Cardiac muscle cell (in vitro differentiated cells and primary cell): ENCODE data around the gene CEMP1. TPM values are rescaled to one million over a fixed set of nuclear protein-coding genes. Genes with fewer than 3 reads are reported as not detected.

Experiments
- DNase-seq, 2 donors: peaks; one replicate each; pipeline versions ENCODE4 v3.0.0 to v3.0.0-alpha.2; 2010 to 2017; ENCODE audit warnings: low read depth in 1 of 2, low spot score in 1 of 2
- H3K27ac ChIP-seq: fragments of 200-600 bp; sonication (generic); 2 replicates; pipeline ENCODE4 v1.5.1; 2016
- H3K27me3 ChIP-seq: fragments of 200-600 bp; sonication (generic); 2 replicates; pipeline ENCODE4 v1.6.0; 2016; ENCODE audit warnings: control low read depth
- H3K36me3 ChIP-seq: fragments of 200-600 bp; sonication (generic); 2 replicates; pipeline ENCODE4 v1.5.1; 2016; ENCODE audit warnings: control low read depth
- H3K4me1 ChIP-seq: fragments of 200-600 bp; sonication (generic); 2 replicates; pipeline ENCODE4 v1.8.1; 2017; ENCODE audit warnings: low read depth, mild to moderate bottlenecking, mixed run types
- H3K4me3 ChIP-seq: fragments of 200-600 bp; sonication (generic); 2 replicates; pipeline ENCODE4 v1.5.1; 2016; ENCODE audit warnings: mild to moderate bottlenecking
- H3K9me3 ChIP-seq: fragments of 200-600 bp; sonication (generic); 2 replicates; pipeline ENCODE4 v1.5.1; 2017; ENCODE audit warnings: low read depth, mild to moderate bottlenecking, control low read depth
- CTCF ChIP-seq: IDR thresholded peaks from 2 replicates; pipeline ENCODE4 v1.5.1; 2012; ENCODE audit warnings: low read depth, mild to moderate bottlenecking, low read length
- polyA plus RNA-seq: library from polyadenylated mRNA; unstranded; fragments of >200 nt; fragmentation: Nextera tagmentation; extraction: Ambion mirVana; gene quantifications from 2 replicates; pipeline ENCODE4 v1.2.1, GENCODE V29; 2016
- total RNA-seq: library from RNA; depleted of rRNA; stranded (reverse); fragments of >200 nt; gene quantifications from 2 replicates; pipeline ENCODE4 v1.2.3, GENCODE V29; 2016

CEMP1 gene
- total and polyA plus RNA-seq, 2 experiments from 2014 or later: 1.3 to 9.4 TPM

- no peak overlapping the region for H3K27ac ChIP-seq
- TF ChIP-seq CTCF: no peak
- no peak overlapping the region for H3K4me3 ChIP-seq
These were observed 13.1 kb downstream of the CEMP1 start for GRCh38 chr16:2517954-2518605.

GRCh38 chr16:2516391-2517240, 14.6 kb downstream of the CEMP1 start:
- H3K36me3 ChIP-seq: no peaks in the 10 kb centered on the region
- H3K27me3 ChIP-seq: no peaks in the 10 kb centered on the region
- H3K27ac ChIP-seq: no peak overlapping the region
- peaks cover 26% of the 10 kb centered on the region for H3K4me1 ChIP-seq
- no peaks in the 10 kb centered on the region for H3K9me3 ChIP-seq
- H3K4me3 ChIP-seq: no peak overlapping the region
- TF ChIP-seq CTCF: no peak
- no peak for DNase-seq

More at GRCh38 chr16:2517954-2518605, 13.1 kb downstream of the CEMP1 start:
- H3K36me3 ChIP-seq: no peaks in the 10 kb centered on the region
- no peak for DNase-seq
- H3K27me3 ChIP-seq: no peaks in the 10 kb centered on the region
- no peaks in the 10 kb centered on the region for H3K9me3 ChIP-seq
- H3K4me1 ChIP-seq: peaks cover 11% of the 10 kb centered on the region

- TF ChIP-seq CTCF: no peak
- H3K36me3 ChIP-seq: no peaks in the 10 kb centered on the region
- peak overlapping the region; percentile 99 for H3K27ac ChIP-seq
- peak overlapping the region; percentile 86 for H3K4me3 ChIP-seq
- H3K27me3 ChIP-seq: no peaks in the 10 kb centered on the region
- peaks cover 25% of the 10 kb centered on the region for H3K4me1 ChIP-seq
- H3K9me3 ChIP-seq: no peaks in the 10 kb centered on the region
- no peak for DNase-seq
These were observed 15.9 kb downstream of the CEMP1 start for GRCh38 chr16:2515180-2515851.

- no peak for DNase-seq
- Histone ChIP-seq H3K4me3 (peak overlapping the region; percentile 86), H3K36me3 (no peaks in the 10 kb centered on the region), H3K27me3 (no peaks in the 10 kb centered on the region), H3K27ac (peak overlapping the region; percentile 99), H3K9me3 (no peaks in the 10 kb centered on the region), H3K4me1 (peaks cover 25% of the 10 kb centered on the region)
- TF ChIP-seq CTCF: no peak
These were observed 16.7 kb downstream of the CEMP1 start for GRCh38 chr16:2514333-2515179.
